ENCODE measurements around the gene MED12L.
"Not testable (repeated sequence)": the region's sequence is repeated elsewhere in the genome, so short reads cannot be mapped to it uniquely, and the experiment has no call there.

The MED12L gene

DNA sequence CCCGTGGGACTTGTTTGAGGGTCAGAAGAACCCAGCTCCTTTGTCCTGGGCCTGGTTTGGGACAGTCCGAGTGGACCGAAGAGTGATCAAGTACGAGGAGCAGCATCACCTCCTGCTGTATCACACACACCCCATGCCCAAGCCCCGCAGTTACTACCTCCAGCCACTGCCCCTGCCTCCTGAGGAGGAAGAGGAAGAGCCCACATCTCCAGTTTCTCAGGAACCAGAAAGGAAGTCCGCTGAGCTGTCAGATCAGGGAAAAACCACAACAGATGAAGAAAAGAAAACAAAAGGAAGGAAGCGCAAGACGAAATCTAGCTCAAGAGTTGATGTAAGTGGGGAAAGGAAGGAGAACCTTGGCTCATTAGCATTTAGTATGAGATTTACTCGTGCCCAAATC lies 302.4 kb downstream of the MED12L start:
- DNase-seq: no peak

GRCh38 chr3:151391720-151392119 lies 306.3 kb downstream of the MED12L start:
- no peak for DNase-seq

- not testable (repeated sequence) for DNase-seq
Observed at GRCh38 chr3:151392191-151392590, 306.7 kb downstream of the MED12L start.

- DNase-seq: no peak
Observed at GRCh38 chr3:151393146-151393830, 307.8 kb downstream of the MED12L start.

GRCh38 chr3:151393941-151394340 lies 308.5 kb downstream of the MED12L start:
- DNase-seq: no peak

- no peak for DNase-seq
Observed at GRCh38 chr3:151394611-151395010, 309.1 kb downstream of the MED12L start.

DNA sequence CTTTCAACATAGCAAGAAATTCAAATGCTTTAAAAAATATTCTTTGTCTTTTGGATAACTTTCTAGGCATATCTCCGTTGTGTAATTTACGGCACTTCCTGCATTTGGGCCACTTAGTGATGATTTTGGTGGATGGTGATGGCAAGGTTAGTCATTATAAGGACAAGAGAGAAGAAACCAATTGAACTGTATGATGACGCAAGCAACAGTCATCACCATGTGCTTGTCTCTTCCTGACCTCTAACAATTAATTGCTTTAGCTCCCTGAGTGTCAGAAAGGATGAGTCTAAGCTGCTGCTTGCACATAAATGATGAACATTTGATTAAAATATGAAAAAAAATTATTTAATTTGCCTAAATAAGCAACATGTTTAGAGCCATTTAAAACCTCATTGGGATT lies 310.3 kb downstream of the MED12L start:
- no peak for DNase-seq

- no peak for DNase-seq
Observed at GRCh38 chr3:151398895-151399294, 313.4 kb downstream of the MED12L start.

- no peak for DNase-seq
Observed at GRCh38 chr3:151400341-151400740, 314.9 kb downstream of the MED12L start.

DNA sequence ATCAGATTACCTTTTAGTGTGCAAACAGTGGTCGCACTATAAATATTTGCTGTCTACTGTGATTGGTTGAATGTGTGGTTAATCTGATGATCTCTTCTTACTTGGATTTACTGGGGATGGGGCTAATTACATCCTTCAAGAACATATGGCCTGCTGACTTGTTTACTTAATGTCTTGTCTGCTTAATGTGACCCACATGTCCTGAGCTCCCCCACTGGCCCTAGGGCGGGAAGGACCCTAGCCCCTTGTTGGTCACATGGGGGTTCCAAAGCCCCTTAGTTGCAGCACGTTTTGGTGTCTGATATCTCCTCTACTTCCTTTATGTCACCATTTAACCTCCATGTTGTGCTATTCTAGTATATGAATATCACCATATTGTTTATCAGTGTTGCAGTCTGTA lies 316.9 kb downstream of the MED12L start:
- no peak for DNase-seq

GRCh38 chr3:151403246-151403645 lies 317.8 kb downstream of the MED12L start:
- no peak for DNase-seq

DNA sequence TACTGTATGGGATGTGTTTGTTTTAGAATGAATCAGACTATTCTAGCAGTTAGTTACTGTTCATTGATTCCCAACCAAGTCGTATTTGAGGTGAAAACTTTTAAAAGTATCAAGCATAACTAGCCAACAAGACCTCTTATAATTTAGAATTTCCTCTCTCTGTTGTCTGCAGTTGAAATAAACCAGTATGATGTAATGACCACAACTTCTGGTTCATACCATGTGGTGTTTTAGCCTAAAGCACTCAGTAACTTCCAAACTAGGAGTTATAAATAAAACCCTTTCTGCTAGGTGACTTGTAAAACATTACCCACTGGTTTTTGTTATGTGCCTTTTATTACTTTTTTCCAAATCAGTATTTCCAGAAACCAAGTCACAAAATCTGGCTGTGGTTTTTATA lies 318.9 kb downstream of the MED12L start:
- no peak for DNase-seq

DNA sequence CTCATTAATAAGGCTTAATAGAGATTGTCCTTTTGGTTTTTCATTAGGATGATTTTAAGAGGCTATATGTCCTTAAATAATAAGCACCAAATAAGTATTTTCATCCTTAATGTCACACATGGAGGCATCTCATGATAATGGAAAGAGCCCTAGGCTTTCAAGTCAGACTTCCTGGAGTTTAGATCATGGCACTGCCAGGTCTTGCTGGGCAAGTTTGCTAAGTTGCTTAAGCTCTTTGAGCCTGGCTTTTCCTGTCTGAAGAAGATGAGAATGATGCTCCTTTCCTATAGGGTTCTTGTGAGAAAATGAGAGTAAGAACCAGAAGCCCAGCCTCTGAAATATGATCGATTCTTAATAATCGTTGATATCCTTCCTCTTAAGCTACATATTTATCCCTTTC lies 322.5 kb downstream of the MED12L start:
- no peak for DNase-seq

- DNase-seq: no peak
Observed at GRCh38 chr3:151410891-151411559, 325.6 kb downstream of the MED12L start.

DNA sequence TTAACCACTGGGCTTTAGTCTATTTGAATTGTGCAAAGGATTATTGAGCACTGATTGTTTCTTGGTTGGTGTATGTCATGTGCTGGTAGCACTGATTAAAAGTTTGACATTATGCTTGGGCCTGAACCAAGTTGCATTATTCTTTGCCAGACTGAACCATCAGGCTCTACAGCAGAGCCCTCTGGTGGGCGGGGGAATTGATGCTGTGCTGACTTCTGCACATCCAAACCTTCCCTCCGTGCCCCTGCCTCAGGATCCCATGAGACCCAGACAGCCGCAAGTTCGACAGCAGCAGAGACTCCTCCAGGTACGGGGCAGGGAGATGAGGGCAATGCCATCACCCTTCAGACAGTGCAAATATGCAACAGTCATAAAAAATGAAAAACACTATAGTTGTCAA lies 327.5 kb downstream of the MED12L start:
- no peak for DNase-seq

DNA sequence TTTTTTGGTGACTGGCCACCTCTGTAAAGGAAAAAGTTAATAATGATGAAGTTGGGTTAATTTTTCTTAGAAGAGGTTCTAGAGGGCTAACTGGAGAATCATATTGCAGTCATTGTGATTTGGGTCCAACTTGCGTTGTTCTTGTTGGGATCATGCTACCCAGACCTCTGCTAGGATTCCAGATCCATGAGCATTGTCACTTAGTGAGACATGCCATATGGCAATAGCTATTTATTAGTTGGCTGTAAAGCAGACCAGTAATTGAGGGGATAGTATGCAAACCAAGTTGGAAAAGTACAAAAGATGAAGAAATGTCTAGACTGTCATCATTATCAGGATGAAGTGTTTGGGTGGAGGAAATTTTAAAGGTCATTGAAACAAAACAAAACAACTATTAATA lies 329.8 kb downstream of the MED12L start:
- no peak for DNase-seq

- DNase-seq: no peak
Observed at GRCh38 chr3:151419806-151420205, 334.3 kb downstream of the MED12L start.

GRCh38 chr3:151421938-151422337 lies 336.5 kb downstream of the MED12L start:
- no peak for DNase-seq

GRCh38 chr3:151423091-151423490 lies 337.6 kb downstream of the MED12L start:
- no peak for DNase-seq

DNA sequence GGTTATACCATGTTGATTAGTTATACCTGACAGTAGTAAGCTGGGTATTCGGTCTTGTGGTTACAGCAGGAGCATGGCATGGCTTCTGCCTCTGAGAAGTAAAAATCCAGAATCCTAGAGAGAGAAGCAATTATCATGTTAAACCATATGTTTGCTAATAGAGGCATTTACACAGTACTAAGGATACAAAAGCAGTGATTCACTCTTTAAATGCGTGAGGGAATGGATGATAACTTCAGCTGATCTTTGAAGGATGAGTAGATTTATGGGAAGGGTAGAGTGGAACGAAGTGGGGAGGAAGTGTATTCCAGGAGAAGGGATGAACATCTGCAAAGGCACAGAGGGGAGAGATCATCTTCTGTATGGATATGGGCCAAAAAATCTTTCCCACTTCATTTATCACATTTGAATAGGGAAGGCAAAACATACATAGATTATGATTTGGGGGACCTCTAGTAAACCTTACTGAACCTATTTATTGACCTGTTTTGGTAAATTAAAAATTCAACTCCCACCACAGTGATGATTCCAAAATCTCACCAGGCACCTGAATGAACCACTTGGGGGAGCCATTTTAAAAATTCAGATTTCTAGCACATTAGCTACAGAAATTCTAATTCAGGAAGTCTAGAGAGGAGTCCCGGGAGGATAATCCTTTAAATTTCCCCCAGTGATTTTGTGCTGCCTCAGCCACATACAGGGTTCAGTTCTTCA lies 340.3 kb downstream of the MED12L start:
- DNase-seq: no peak

- no peak for DNase-seq
Observed at GRCh38 chr3:151426341-151426657, 340.8 kb downstream of the MED12L start.

GRCh38 chr3:151428386-151428785 lies 342.9 kb downstream of the MED12L start:
- no peak for DNase-seq

DNA sequence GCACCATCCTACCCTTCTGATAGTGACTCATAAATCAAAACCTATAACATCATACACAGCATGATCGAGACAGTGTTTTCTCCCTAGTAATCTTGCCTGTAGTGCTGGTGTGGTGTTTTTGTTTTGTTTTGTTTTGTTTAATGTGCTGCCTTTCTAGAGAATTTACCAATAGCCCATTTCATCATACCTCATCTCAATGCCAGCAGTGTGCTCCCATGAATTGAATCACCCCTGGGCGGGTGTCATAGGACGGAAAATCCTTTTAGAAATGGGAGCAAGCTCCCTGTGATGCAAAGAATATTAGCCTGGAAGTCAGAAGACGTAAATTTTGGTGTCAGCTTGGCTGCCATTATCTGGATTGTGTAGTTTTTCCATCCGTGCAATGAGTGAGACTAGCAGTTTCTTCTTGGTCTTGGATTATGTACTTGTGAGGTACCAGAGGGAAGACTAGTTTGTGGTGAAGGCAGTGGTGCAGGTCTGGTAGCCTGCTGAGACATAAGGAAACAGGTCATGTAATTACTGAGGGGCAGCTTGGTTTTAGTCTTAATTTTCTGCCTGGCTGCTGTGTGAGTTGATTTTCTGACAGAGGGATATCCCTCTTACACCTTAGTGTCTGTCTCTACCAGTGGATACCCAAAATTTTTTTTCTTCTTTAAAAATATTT lies 345.5 kb downstream of the MED12L start:
- DNase-seq: no peak

DNA sequence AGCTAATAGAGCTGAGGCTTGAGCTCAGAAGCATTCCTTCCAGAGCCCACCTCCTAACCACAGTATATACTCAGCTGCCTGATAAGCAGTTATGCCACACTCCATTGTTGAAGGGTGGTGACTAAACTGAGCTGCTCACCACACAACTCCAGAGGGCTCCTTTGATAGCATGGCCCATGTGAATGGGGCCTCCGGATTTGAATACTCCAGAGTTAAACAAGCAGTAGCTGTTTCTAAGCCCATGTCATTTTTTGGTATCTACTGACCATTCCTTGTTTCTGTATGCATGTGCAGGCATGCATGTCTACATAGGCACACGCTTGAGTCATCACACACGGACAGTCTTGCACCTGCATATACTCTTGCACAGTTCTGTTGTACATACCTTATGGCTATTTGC lies 346.5 kb downstream of the MED12L start:
- no peak for DNase-seq

Data from activated effector memory CD4-positive, alpha-beta T cell treated with Interleukin-2 at 50 U/mL for 16 hours (primary cell).